IMR-90 (cell line): ENCODE data around the gene SIPA1L3. TPM values are rescaled to one million over a fixed set of nuclear protein-coding genes. Genes with fewer than 3 reads are reported as not detected.

Experiments used
- MAZ ChIP-seq: IDR thresholded peaks from 2 replicates; pipeline ENCODE4 v1.6.1; 2012; ENCODE audit warnings: low read depth, mild to moderate bottlenecking, low read length, improper control_type of control experiment, moderate library complexity, borderline replicate concordance
- MXI1 ChIP-seq: IDR thresholded peaks from 2 replicates; pipeline ENCODE4 v1.6.1; 2012; ENCODE audit warnings: low read depth, mild to moderate bottlenecking, low read length, moderate library complexity, borderline replicate concordance
- RCOR1 ChIP-seq: IDR thresholded peaks from 2 replicates; pipeline ENCODE4 v1.6.1; 2012; ENCODE audit warnings: mild to moderate bottlenecking, low read length, improper control_type of control experiment; ENCODE audit not compliant: insufficient replicate concordance
- polyA plus RNA-seq, 3 experiments: library from polyadenylated mRNA; depleted of rRNA; stranded (reverse); fragments of >200 nt; gene quantifications; 2 replicates each; pipeline ENCODE4 v1.2.3, GENCODE V29; 2012; ENCODE audit warnings: low replicate concordance in 1 of 3
- total RNA-seq: library from RNA; depleted of rRNA; stranded (reverse); fragments of >200 nt; gene quantifications from 2 replicates; pipeline ENCODE4 v1.2.3, GENCODE V29; 2012

SIPA1L3 gene
- total and polyA plus RNA-seq, 2 of the 4 experiments (the other 2 are of a cell fraction), result 4.1 to 9.4 TPM

- TF ChIP-seq RCOR1, result no peak
- TF ChIP-seq MAZ, result no peak
- TF ChIP-seq MXI1, result peak; percentile 55; the same call in 1 of the 2 replicates
Observed at GRCh38 chr19:37931881-37932655, 25.1 kb downstream of the SIPA1L3 start (continued).
